HS-27A (cell line): ENCODE results near the gene CDKAL1.
"Not testable (repeated sequence)": the region's sequence is repeated elsewhere in the genome, so short reads cannot be mapped to it uniquely, and the experiment has no call there.

Experiments used
- DNase-seq: peaks from one replicate; pipeline ENCODE4 v3.0.0-alpha.2; 2012; ENCODE audit warnings: low read depth, missing footprints

The CDKAL1 gene

DNA sequence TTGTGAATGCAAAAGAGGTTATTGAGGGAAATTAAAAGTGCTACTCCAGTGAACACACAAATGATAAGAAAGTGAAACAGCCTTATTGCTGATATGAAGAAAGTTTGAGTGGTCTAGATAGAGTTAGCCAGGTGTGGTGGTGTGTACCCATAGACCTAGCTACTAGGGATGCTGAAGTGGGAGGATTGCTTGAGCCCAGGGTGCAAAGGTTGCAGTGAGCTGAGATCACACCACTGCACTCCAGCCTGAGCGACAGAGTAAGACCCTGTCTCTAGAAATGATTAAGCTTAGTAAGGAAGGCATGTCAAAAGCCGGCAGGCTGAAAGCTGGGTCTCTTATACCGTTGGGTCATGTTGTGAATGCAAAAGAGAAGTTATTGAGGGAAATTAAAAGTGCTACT lies 389.8 kb downstream of the CDKAL1 start:
- DNase-seq = not testable (repeated sequence)

DNA sequence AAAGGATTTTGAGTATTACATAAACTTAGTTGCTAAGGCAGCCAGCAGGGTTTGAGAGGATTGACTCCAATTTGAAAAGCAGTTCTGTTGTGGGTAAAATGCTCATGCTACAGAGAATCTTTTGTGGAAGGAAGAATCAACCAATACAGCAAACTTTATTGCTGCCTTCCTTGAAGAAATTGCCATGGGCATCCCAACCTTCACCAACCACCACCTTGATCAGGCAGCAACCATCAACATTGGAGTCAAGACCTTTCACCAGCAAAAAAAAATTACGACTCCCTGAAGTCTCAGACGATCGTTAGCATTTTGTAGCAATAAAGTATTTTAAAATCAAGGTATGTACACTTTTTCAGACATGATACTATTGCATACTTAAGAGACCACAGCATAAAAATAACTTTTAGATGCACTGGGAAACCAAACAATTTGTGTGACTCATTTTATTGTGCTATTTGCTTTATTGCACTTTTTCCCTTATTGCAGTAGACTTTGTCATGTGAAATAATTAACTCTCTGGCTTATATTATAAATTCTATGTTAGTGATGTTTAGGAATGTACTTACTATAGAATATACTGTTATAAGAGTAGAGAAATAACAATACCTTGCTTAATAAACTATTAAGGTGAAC lies 390.8 kb downstream of the CDKAL1 start:
- no peak for DNase-seq

DNA sequence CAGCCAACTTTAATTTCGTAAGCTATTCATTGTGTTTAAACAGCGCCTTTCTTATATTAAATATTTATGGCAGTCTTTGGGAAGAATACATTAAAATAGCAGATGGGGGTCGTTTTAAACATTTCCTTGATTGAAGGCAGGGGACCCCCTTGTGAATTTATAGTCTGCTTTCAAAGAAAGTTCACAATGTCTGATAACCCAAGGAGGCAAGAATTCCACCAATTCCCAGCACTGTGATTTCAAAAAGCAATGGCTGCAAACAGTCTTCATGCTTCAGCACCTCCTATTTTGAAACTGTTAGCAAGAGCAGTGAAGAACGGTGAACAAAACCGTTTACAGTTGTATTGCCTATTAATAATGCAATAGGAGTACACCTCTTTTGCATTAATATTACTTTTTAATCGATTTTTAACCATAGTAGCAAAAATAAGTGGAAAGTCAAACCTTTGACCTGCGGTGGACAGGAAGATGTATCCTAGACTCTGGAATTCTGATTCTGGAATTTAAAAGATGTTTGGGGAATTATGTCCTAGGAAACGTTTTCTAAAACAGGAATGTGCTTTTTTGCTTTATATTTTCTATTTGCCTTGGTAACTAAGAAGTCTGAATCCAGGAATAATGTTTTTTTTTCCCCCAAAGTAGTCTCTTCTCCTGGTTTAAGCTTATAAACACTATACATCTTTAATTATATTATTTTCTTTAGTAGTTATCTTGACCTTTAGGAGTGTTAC lies 393.0 kb downstream of the CDKAL1 start:
- DNase-seq = no peak

GRCh38 chr6:20929283-20929682 lies 395.0 kb downstream of the CDKAL1 start:
- no peak for DNase-seq

GRCh38 chr6:20931093-20931492 lies 396.8 kb downstream of the CDKAL1 start:
- DNase-seq = no peak

GRCh38 chr6:20931772-20932171 lies 397.5 kb downstream of the CDKAL1 start:
- DNase-seq = no peak

- DNase-seq = no peak
Measured at GRCh38 chr6:20932284-20932683, 398.0 kb downstream of the CDKAL1 start.

GRCh38 chr6:20933057-20933788 lies 399.0 kb downstream of the CDKAL1 start:
- DNase-seq = no peak

DNA sequence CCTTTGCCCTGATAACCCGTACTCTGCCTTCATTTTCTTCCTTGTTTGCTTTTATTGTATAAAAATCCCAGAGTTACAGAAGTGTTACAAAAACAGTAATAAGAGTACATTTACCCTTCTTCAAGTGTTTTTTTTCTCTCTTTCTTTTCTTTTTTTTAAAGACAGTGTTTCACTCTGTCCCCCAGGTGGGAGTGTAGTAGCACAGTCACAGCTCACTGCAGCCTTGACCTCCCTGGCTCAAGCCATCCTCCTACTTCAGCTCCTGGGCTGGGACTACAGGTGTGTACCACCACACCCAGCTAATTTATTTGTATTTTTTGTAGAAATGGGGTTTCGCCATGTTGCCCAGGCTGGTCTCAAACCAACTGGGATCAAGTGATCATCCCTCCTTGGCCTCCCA lies 402.7 kb downstream of the CDKAL1 start:
- no peak for DNase-seq

GRCh38 chr6:20939161-20939775 lies 405.0 kb downstream of the CDKAL1 start:
- DNase-seq = no peak

GRCh38 chr6:20943040-20943627 lies 408.9 kb downstream of the CDKAL1 start:
- DNase-seq = no peak

DNA sequence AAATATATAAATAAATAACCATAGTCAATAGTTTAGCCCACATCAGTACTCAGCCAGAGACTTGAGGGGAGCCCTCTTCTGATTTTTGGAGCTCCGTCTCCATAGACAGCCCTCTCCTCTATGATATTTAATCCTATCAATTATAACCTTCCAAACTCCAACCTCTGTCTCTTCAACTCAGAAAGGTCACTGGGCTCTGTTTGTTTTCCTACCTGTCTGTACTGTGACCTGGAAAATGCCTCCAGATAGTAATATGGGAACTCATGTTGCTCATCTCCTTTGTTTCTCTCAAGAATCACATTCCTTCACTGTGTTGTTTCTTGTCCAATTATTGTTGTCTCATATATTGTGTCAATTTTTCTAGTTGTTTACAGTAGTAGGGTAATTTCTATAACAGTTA lies 409.7 kb downstream of the CDKAL1 start:
- no peak for DNase-seq

DNA sequence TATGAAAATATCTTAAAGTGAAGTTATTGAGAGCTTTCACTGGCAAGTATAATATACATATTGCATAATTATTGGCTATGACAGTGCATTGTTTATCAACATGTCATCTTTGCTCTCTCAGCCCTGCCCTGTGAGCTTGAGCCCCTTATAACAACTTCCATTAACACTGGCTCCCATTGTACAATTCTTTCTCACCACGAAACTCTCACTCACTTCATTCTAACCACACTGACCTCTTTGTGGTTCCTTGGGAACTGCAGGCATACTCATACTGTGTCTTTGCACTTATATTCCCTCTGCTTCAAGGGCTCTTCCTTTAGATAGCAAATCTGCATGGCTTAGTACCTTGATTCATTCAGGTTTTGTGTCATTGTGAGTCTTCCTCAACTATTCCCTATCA lies 411.8 kb downstream of the CDKAL1 start:
- DNase-seq = no peak

- no peak for DNase-seq
Measured at GRCh38 chr6:20946890-20947289, 412.6 kb downstream of the CDKAL1 start.

GRCh38 chr6:20947977-20948376 lies 413.7 kb downstream of the CDKAL1 start:
- DNase-seq = no peak

DNA sequence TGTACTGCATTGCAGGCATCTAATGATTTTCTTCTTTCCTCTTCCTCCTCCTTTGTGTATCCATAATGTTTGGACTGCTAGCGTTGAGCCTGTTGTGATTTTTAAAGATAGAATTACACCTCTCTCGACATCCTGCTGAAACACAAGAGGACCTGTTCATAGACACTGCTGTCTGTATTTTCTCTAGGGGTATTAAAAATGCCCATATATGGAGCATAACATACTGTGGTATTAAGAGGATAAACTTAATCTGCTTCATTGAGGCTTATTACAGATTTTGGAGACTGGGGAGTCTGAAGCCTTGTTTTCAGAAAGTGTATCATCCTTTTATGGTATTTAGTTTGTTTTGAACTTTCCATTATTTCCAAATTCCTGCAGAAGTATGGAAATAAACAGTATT lies 414.3 kb downstream of the CDKAL1 start:
- DNase-seq = no peak

GRCh38 chr6:20949138-20949537 lies 414.9 kb downstream of the CDKAL1 start:
- no peak for DNase-seq

- peak; percentile 19 for DNase-seq
Measured at GRCh38 chr6:20952699-20953474, 418.6 kb downstream of the CDKAL1 start.

- no peak for DNase-seq
Measured at GRCh38 chr6:20954315-20954714, 420.1 kb downstream of the CDKAL1 start.

- DNase-seq = no peak
Measured at GRCh38 chr6:20955131-20955530, 420.9 kb downstream of the CDKAL1 start.

DNA sequence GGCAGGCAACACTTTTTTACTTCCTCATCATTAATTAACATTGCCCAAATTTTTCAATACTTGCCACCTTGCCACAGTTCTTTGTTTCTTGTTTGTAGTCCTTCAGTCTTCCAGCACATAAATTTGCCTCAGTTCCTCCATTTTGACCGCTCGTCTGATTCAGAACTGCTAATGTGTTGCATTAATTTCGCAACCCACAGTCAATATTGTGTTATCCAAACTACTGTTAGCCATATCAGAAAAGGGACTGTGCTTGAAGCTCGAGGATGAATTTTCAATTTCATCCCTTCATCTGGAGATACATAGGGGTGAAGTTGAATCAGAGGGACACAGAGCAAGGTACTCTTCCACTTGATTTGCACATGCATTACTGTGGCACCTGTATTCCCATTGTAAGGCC lies 421.5 kb downstream of the CDKAL1 start:
- no peak for DNase-seq

DNA sequence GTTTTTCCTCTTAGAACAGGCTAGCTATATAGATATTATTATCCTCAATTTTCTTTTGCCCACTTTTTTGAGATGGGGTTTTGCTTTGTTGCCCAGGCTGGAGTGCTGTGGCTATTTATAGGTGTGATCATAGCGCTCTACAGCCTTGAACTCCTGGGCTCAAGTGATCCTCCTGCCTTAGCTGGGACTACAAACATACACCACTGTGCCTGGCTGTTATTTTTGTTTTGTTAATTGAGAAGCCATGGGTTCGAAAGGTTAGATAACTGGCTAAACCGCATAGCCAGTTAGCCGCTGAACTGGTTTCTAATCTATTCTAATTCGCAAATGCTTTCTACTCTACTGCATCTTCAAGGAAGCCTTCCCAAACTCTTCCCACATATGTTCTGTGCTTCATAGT lies 425.8 kb downstream of the CDKAL1 start:
- no peak for DNase-seq
